ENCODE data around the gene NSG2.

GRCh38 chr5:174098694-174099093, 53.2 kb downstream of the NSG2 start:
- TF ChIP-seq RFX5 (IDR thresholded peaks at IDR 0.05; ENCODE audit: low read depth, low read length) (no peak), CTCF (conservative IDR thresholded peaks at IDR 0.05; ENCODE audit: low read depth, low read length) (no peak)
